ENCODE results near the gene CLDN14.

CLDN14 gene

DNA sequence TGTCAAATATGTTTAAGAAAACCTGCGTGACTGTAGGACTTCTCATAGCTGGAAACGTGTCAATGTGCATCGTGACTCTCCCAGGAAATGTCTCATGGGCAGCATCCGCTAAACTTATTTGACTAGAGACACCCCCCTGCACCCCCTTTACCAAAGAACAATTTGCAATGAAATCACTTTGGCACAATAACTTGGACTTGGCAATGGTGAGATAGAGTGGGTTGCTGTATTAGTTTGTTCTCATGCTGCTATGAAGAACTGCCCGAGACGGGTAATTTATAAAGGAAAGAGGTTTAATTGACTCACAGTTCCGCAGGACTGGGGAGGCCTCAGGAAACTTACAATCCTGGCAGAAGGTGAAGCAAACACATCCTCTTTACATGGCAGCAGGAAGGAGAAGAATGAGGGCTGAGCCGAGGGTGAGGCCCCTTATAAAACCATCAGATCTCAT is 13.8 kb downstream of the CLDN14 start:
- DNase-seq, result no peak

DNA sequence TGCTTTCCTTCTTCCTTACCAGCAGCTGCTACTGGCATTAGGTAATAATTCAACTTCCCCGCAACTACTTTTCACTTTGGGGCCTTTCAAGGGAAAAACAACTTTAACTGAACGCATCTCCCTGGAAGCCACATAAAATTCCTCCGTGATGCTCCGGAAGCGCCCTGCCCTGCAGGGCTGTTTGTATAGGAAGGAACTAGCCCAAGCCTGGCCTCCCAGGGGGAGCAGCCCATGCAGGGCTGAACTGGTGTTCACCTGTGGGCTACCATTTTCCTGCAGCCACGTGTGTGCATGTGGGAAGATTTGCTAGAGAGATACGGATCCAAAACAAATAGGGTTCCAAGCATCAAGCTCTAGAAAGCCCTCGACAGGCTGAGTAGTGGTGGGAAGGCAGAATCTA is 14.4 kb downstream of the CLDN14 start:
- DNase-seq, result no peak

DNA sequence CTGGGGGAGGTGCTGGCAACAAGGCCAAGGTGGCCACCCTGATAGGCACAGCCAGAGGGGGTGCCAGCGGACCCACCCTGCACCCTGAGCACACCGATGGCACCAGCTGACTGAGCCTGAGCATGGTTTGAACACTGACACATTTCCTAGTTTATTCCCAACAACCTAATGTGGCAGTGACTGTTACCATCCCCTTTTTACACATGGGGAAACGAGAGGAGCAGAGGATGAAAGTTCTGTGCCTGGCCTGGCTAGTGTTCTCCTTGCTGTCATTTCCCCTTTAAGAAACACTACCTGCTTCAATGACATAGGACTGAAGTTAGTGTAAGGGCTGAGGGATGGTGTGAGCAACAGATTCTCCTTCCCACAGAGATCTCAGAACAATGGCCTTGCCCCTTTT is 15.3 kb downstream of the CLDN14 start:
- no peak for DNase-seq

DNA sequence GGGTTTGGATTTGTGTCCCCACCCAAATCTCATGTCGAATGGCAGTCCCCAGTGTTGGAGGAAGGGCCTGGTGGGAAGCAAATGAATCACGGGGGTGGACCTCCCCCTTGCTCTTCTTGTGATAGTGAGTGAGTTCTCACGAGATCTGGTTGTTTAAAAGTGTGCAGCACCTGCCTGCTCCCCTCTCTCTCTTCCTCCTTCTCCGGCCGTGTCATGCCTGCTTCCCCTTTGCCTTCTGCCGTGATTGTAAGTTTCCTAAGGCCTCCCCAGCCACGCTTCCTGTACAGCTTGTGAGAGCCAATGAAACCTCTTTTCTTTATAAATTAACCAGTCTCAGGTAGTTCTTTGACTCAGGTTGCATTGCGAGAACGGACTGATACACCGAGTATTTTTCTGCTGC is 15.9 kb downstream of the CLDN14 start:
- no peak for DNase-seq

DNA sequence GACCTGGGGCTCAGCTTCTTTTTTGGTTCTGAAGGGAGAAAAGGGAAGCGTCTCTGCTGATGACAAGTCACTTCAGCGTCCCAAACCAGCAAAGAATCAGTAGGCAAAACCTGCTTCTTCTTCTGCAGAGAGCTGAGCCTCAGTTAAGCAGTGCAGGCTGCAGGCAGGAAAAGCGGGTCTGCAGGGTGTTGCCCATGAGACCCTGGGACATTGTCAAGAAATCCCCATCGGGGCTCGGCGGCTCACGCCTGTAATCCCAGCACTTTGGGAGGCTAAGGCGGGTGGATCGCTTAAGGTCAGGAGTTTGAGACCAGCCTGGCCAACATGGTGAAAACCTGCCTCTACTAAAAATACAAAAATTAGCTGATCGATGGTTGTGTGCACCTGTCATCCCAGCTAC is 16.7 kb downstream of the CLDN14 start:
- no peak for DNase-seq

DNA sequence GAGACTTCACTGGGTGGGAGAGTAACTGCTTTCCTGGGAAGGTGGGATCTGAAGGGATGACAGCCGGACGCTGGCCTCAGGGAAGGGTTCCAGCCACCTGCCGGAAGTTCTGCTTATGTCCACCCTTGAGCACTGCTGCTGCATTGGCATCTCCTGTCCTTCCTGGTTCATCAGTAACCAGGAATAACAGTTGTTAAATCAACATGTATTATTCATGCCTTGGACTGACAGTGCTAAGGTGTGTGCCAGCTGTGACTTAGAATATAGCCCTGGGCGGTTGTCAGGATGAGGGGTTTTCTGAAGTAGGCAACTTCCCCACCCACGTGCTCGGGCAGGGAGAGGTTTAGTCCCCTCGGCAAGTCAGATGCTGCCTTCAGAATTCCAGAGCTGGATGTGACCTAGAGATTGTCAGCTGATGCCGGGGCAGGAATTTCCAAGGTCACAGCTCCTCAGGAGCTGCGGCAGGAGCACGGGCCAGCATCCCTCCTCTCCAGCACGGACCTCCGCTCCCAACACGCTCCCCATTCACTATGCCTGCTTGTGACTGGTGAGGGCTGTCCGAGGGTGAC is 17.9 kb downstream of the CLDN14 start:
- DNase-seq, result no peak

DNA sequence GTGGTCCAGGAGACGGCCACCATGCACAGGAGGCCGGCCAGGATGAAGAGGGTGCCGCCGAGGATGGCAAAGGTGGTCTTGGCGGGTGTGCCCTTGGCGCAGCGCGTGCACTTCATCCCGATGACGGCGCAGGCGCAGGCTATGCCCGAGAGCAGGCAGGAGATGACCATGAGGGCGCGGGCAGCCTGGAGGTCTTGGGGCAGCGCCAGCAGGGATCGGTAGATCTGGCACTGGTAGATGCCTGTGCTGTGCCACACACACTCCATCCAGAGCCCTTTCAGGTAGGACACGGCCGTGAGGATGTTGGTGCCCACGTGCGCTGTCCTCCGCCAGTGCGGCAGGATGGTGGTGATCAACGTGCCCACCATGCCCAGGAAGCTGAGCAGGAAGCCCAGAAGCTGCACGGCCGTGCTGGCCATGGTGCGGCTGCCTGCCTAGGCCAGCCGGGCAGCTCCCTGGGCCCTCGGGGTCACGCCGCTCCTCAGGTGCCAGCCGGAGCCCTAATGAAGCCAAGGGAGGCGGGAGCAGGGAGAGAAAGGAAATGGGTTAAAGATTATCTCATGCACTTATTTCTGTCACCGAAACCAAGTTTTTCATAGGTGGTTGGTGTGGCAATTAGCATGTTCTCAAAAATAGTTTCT is 18.5 kb downstream of the CLDN14 start:
- no peak for DNase-seq

DNA sequence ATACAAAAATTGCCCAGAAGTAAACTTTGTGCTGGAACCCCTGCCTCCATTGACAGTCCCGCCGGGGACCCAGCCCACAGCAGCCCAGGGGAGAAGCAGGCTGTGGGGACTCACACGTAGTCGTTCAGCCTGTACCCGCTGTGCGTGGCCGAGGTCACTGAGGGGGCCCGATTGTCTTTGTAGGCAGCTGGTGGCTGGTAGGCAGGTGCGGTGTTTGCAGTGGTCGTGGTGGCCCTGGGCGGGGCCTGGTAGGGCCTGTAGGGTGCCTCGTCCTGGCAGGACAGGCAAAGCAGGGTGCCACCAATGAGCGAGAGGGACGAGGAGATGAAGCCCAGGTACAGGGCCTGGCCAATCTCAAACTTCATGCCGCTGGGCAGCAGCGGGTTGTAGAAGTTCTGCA is 19.1 kb downstream of the CLDN14 start:
- no peak for DNase-seq

DNA sequence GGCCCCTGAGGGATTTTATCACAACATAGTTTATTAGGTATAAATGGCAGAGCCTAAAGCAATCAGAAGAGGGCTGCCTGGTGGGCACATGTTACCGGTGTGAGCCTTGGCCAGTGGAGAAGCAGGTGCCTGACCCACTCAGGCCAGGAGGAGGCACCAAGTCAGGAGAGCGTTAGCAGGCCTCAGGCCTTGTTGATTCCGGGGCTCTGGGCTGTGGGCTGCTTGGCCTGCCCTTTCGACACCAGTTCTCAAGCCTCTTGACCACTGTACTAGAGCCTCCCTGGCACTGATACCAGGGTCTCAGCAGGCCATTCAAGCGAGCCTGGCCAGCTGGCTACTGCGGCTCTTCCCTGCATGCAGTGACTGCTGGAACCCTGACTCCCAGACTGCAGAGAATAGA is 20.8 kb downstream of the CLDN14 start:
- no peak for DNase-seq

DNA sequence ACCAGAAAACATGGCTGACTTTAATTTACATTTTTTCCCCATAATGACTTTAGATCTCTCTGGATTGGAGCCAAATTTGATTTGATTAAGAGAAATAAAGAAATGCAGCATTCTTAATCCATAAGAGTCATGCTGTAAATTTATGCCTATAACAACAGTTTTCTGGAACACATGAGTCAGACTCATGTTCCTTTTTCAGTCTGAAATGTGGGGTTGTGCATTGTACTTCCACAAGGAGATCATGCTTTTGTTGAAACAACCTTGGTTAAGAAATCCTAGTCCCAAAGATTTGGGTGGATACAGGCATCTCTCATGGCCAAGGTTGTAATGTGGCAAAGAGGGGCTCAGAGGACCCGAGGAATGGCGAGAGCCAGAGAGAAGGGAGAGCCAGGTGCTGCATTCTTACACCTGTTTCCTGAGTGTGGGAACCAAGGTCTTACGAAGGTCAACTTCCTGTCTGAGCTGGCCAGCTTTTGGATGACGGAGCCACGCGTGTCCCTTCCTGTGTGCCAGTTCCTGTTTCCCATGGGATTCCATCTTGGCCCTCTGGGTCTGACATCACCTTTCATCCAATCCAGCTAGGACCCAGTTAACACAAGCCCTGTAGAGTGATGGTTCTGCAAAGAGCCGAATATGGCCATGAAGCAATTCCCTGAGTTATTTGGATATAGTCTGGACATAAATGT is 23.1 kb downstream of the CLDN14 start:
- no peak for DNase-seq

DNA sequence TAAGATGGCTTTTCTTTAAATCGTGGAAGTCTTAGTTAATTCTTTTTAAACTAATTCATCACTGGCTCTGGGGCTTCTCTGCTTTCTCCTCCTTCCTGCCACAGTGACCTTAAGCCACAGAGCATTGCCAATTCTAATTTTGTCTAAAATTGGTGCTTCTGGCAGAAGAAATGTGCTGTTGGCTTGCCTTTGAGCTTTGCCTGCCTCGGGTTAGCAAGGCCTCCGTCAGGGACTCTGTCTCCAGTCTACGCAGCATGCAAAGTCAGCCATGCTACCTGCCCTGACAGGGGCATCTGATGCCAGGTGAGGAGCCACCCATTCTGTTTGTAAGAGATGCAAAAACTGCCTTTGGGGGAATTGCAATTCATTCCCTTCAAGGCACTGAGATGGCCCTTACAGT is 25.2 kb downstream of the CLDN14 start:
- no peak for DNase-seq

DNA sequence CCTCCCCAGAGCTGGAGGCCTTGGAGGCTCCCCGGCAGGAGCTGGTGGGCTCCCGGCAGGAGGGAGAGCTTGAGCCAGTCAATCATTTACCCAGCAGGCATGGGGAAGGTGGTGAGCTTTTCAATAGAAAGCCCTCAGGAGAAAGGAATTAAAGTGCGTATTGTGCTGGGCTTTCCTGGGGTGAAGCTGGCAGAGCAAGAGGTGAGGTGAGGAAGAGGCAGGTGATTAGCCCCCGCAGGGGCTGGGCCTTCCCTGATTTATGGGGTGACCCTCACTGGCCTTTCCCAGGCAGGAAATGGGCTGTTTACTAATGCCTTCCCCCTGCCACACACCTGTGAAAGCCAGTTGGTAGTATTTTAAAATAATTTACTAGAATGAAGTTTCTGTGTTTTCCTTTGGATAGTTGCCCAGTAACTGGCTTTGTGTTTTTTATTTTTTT is 25.8 kb downstream of the CLDN14 start:
- no peak for DNase-seq

DNA sequence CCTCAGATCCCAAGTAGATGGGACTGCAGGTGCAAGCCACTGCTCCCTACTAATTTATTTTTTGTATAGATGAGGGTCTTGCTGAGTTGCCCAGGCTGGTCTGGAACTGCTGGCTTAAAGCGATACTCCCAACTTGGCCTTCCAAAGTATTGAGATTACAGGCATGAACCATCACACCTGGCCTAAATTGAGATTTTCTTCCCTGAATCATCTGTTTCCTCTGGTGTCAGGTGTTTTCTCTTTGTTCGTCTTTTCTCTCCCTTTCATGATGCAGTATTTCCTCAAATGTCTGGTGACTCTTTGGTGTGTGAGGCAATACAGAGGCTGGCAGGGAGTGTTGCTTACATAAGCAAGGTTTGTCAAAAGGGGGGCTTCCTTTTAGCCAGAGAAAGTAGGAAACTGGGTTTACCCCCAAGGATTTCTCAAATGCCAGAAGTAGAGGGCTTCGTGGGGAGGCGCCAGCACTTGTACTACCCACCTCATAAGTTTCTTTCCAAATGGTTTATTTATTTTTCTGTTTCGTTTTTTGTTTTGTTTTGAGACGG is 27.6 kb downstream of the CLDN14 start:
- no peak for DNase-seq

DNA sequence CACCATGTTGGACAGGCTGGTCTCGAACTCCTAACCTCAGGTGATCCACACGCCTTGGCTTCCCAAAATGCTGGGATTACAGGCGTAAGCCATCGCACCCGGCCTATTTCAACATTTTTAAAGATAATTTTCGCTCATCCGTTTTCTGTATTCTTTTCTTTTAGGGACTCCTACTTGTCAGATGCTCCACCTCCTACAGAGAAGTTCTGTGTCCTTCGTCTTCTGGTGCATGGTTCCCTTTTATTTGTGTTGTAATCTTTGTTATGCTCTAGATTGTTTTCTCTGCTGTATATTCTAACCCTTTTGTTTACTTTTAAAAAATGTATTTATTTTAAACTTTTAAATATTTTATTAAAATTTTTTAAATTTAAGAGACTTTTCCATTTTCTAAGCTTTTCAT is 28.4 kb downstream of the CLDN14 start:
- DNase-seq, result no peak

DNA sequence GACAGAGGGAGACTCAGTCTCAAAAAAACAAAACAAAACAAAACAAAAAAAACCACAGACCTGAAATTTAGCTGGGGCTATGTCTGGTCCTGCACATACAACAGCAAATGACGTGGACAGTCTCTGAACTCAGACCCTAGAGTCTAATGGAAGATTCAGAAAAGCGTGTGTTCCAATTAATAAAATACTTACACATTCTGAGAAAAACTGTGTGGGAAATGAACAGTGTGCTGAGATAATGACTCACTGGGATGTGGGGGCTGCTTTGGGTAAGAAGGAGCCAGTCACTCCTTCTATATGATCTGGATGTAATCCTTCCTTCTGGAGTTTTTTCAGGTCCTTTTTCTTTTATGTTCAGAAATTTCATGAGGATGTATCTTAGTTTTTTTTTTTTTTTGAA is 29.4 kb downstream of the CLDN14 start:
- no peak for DNase-seq

DNA sequence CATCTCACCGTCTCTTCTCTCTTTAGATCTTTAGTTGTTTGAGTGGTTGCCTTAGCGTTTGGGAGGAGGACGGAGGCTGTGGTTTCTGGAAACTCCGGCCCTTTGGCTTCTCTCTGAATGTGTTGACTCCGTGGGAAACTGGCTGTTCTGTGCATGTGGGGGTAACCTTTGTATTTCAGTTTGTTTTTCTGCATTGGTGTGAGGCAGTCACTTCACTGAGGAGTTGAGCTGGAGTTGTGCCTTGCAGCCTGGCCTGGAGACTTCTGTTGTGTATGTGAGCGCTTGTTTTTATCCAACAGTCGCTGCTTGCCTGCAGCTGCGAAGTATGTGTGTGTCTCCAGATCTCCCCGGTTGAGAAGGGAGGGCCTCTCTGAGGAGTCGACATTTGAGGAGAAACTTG is 33.6 kb downstream of the CLDN14 start:
- DNase-seq, result no peak

DNA sequence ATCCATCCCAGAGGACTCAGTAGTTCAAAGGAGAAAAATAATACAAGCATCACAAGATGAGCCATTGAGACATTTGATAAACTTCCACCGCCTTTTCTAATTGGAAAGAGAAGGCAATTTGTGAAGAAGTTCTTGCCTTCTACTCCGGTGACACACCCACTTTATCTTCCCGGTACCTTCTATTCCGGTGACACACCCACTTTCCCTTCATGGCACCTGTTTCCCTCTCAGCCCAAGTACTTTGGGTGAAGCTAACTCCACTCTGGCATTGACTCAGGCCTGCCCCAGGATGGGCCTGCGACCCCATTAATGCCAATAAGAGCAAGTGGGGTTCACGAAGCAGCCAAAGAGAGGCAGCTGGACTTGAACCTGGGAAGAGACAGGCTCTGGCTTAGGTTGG is 38.2 kb downstream of the CLDN14 start:
- DNase-seq, result no peak

DNA sequence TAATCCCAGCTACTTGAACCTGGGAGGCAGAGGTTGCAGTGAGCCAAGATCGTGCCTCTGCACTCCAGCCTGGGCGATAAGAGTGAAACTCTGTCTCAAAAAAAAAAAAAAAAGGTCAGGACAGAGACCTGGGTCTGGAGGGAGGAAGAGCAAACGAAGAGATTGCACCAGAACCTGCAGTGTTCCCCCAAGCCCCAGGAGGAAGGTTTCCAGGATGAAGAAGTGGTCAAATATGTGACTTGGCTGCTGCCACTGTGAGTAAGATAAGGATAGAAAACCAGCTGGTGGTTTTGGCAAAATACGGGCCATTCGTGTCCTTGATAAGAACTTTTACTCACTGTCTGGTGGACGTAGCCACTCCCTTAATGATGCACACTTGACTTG is 42.2 kb downstream of the CLDN14 start:
- no peak for DNase-seq

DNA sequence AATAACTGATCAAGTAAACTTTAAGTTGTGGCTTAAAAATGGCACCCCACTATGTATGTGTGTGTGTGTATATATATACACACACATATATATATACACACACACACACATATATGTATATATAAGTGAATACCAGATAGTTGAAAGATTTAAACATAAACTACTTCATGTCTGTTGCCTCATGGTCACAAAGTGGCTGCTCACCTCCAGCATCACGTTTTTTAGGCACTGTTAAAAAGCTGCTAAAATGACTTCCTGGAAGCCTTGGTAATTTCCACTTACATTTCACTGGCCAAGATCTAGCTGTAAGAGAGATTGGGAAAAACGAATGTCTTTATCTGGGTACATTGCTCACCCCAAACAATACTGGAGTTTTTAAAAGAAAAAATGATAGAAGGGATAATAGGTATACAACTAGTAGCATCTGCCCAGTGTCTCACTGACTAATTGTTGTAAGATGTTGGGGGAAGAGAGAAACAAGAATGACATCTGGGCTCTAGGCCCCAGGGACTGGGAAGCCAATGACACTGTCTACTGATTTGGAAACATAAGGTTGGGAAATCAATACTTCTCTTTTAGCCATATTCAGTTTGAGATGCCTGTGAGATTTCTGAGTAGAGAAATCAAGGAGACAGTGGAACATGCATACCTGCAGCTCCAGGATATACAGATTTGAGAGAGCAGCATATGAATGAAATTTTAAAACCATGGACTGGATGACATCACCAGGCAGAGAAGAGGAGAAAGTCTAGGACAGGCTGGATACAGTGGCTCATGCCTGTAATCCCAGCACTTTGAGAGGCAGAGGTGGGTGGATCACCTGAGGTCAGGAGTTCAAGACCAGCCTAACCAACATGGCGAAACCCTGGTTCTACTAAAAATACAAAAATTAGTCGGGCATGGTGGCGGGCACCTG is 42.8 kb downstream of the CLDN14 start:
- DNase-seq, result no peak

DNA sequence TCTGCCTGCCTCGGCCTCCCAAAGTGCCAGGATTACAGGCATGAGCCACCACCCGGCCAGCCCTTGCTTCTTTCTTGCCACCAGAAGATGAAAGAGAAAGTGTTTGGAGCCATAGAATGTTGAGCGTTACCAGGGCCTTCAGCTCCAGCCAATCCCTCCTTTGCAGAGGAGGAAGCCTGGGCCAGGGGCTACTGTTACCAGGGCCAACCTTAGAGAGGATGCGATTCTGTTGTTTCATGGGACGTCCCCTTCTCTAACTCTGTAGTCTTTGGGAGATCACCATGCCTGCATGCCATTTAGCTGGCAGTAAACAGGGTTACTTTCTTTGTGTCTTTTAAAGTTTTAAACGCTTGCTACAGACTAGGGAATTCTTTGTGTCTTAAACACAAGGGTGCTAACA is 45.8 kb downstream of the CLDN14 start:
- DNase-seq, result no peak

DNA sequence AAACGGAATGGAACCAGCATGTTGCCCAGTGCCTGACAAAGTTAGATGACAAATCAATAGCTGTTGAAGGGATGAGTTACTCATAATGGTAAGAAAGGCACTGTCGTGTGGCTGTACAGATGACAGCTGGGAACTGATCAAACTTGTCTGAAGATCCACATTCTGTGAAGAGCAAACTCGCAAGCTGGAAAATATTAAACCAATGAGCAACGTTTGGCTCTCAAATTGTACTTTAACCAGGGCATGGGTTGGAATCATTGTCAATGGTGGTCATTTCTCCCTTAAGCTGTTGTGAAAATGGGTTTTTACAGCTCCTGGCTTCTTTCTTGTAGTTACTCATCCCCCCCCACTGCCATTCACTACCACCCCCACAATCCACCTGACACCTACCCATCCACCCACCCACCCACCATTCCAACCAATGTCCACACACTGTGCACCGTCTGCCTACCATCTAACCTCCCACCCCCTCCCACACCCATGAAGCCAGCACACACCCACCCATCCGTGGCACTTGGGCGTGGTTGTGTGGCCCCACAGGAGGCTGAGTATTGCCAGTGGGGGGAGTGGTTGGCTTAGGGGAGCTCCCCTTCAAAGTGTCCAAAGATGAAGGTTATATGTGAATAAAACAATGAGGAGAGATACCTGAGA is 46.7 kb downstream of the CLDN14 start:
- no peak for DNase-seq

DNA sequence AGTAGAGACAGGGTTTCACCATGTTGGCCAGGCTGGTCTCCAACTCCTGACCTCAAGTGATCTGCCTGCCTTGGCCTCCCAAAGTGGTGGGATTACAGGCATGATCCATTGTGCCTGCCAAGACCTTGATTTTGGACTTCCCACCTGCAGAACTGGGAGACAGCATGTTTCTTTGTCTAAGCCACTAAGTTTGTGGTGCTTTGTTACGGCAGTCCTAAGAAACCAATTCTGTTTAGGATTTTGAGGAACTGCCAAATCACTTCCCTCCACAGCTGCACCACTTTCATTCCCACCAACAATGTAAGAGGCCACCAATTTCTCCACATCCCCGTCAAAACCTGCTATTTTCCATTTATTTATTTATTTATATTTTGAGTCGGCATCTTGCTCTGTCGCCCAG is 48.7 kb downstream of the CLDN14 start:
- DNase-seq, result no peak

DNA sequence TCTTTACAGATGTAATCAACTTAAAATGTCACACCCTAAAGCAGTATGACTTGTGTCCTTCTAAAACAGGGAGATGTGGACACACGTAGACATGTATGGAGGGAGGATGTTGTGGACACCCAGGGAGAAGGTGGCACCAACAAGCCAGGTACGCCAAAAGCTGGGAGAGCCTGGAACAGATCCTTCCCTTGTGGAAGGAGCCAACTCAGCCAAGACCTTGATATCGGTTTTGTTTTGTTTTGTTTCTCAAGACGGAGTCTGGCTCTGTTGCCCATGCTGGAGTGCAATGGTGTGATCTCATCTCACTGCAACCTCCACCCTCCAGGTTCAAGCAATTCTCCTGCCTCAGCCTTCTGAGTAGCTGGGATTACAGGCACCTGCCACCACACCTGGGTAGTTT is 49.1 kb downstream of the CLDN14 start:
- DNase-seq, result no peak
